ENCODE data around the gene EMILIN1. TPM values are rescaled to one million over a fixed set of nuclear protein-coding genes. Genes with fewer than 3 reads are reported as not detected.

The EMILIN1 gene
- total RNA-seq, 1 donor from 2014 or later, result 1.6 TPM

- FAIRE-seq (no peak), DNase-seq (ENCODE audit: low read depth) (no peak)
- H3K27me3 ChIP-seq (ENCODE audit: control insufficient read depth, insufficient read depth, low read length), result no peaks in the 10 kb centered on the region
- H3K4me3 ChIP-seq (ENCODE audit: low read depth, low read length), result no peak overlapping the region
- H3K36me3 ChIP-seq (ENCODE audit: control insufficient read depth, insufficient read depth, low read length), result no peaks in the 10 kb centered on the region
- TF ChIP-seq CTCF (IDR thresholded peaks at IDR 0.05; ENCODE audit: insufficient read depth, low read length, severe bottlenecking), result no peak
Measured at GRCh38 chr2:27097341-27097740, 18.9 kb downstream of the EMILIN1 start.

- DNase-seq (ENCODE audit: low read depth) (no peak), FAIRE-seq (no peak)
- Histone ChIP-seq H3K4me3 (ENCODE audit: low read depth, low read length) (no peak overlapping the region), H3K36me3 (ENCODE audit: control insufficient read depth, insufficient read depth, low read length) (no peaks in the 10 kb centered on the region), H3K27me3 (ENCODE audit: control insufficient read depth, insufficient read depth, low read length) (no peaks in the 10 kb centered on the region)
- no peak for TF ChIP-seq CTCF (IDR thresholded peaks at IDR 0.05; ENCODE audit: insufficient read depth, low read length, severe bottlenecking)
Measured at GRCh38 chr2:27099334-27099955, 21.0 kb downstream of the EMILIN1 start.

- TF ChIP-seq CTCF (IDR thresholded peaks at IDR 0.05; ENCODE audit: insufficient read depth, low read length, severe bottlenecking), result no peak
- Histone ChIP-seq H3K4me3 (ENCODE audit: low read depth, low read length) (no peak overlapping the region), H3K36me3 (ENCODE audit: control insufficient read depth, insufficient read depth, low read length) (no peaks in the 10 kb centered on the region), H3K27me3 (ENCODE audit: control insufficient read depth, insufficient read depth, low read length) (no peaks in the 10 kb centered on the region)
- no peak for FAIRE-seq
- no peak for DNase-seq (ENCODE audit: low read depth)
Measured at GRCh38 chr2:27100036-27100435, 21.6 kb downstream of the EMILIN1 start.

- DNase-seq (ENCODE audit: low read depth) (no peak), FAIRE-seq (no peak)
- Histone ChIP-seq H3K36me3 (ENCODE audit: control insufficient read depth, insufficient read depth, low read length) (no peaks in the 10 kb centered on the region), H3K27me3 (ENCODE audit: control insufficient read depth, insufficient read depth, low read length) (peaks cover 2% of the 10 kb centered on the region), H3K4me3 (ENCODE audit: low read depth, low read length) (no peak overlapping the region)
- no peak for TF ChIP-seq CTCF (IDR thresholded peaks at IDR 0.05; ENCODE audit: insufficient read depth, low read length, severe bottlenecking)
Measured at GRCh38 chr2:27102329-27102728, 23.9 kb downstream of the EMILIN1 start.

- no peak overlapping the region for H3K4me3 ChIP-seq (ENCODE audit: low read depth, low read length)
- FAIRE-seq (no peak), DNase-seq (ENCODE audit: low read depth) (no peak)
- peaks cover 2% of the 10 kb centered on the region for H3K27me3 ChIP-seq (ENCODE audit: control insufficient read depth, insufficient read depth, low read length)
- no peaks in the 10 kb centered on the region for H3K36me3 ChIP-seq (ENCODE audit: control insufficient read depth, insufficient read depth, low read length)
- no peak for TF ChIP-seq CTCF (IDR thresholded peaks at IDR 0.05; ENCODE audit: insufficient read depth, low read length, severe bottlenecking)
Measured at GRCh38 chr2:27105981-27106380, 27.6 kb downstream of the EMILIN1 start.

GRCh38 chr2:27108221-27108620, 29.8 kb downstream of the EMILIN1 start:
- no peaks in the 10 kb centered on the region for H3K36me3 ChIP-seq (ENCODE audit: control insufficient read depth, insufficient read depth, low read length)
- H3K27me3 ChIP-seq (ENCODE audit: control insufficient read depth, insufficient read depth, low read length), result peaks cover 2% of the 10 kb centered on the region
- TF ChIP-seq CTCF (IDR thresholded peaks at IDR 0.05; ENCODE audit: insufficient read depth, low read length, severe bottlenecking), result no peak
- no peak overlapping the region for H3K4me3 ChIP-seq (ENCODE audit: low read depth, low read length)
- DNase-seq (ENCODE audit: low read depth) (no peak), FAIRE-seq (no peak)
